LoVo (cell line): Measurements from ENCODE around the gene GNAO1.

Experiments
- DNase-seq: peaks from one replicate; pipeline ENCODE4 v3.0.0-alpha.2; 2016; ENCODE audit warnings: low spot score

Gene GNAO1

DNA sequence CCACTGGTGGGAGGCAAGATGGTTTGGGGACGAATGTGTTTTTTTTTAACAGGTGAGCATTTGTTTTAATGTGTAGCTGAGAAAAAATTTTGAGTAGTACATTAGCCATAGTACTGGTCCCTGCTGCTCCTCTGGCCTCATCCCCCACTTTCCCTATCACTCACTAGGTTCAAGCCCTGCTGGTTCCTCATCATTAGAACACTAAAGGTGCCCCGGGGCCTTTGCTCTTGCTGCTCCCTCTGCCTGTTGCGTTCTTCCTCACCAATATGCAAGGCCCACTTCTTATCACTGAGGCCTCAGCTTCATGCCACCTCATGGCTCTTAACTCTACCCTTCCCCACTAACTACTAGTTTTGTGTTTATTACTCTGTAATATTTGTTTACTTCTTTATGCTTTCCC is 74.5 kb downstream of the GNAO1 start:
- DNase-seq = no peak

GRCh38 chr16:56266641-56267607 is 75.6 kb downstream of the GNAO1 start:
- no peak for DNase-seq

DNA sequence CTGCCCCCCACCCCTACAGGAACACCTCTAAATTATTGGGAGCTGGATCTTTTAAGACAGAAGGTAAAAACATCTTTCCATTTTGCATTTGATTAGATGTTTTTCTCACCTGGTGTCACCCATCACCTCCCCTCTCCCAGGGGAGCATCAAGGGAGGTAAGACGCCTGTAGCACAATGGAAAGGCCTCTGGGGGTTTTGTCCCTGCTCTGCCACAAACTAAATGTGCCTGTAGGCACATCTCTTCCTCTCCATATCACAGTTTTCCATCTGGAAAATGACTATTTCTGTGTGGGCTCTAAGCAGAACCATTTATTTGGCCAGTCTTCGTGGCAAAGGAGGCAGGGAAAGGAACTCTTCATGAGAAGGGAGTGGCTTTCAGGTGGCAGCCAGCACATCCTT is 76.6 kb downstream of the GNAO1 start:
- no peak for DNase-seq

GRCh38 chr16:56268799-56269198 is 77.5 kb downstream of the GNAO1 start:
- no peak for DNase-seq

- no peak for DNase-seq
These were observed 78.0 kb downstream of the GNAO1 start for GRCh38 chr16:56269281-56269680.

GRCh38 chr16:56269811-56270684 is 78.8 kb downstream of the GNAO1 start:
- DNase-seq = no peak

- no peak for DNase-seq
These were observed 79.5 kb downstream of the GNAO1 start for GRCh38 chr16:56270828-56271227.

GRCh38 chr16:56272583-56272894 is 81.2 kb downstream of the GNAO1 start:
- DNase-seq = no peak

DNA sequence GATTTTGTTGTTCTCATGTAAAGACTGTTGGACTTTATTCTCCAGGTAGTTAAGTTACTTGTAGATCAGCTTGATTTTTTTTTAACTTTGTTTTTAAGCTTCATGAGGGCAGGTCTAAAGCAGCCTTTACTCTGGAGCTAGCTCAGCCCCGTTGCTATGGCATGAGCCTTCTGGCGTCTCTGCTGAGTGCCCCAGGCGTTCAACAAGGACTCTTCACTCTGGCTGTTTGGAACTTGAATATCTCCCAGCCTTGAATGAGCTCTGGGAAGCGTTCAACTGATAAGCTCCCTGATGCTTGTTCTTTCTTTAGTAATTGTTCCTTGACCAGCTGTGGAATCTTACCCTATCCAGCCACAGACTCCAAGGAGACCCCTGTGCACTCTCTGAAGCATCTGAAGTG is 82.3 kb downstream of the GNAO1 start:
- DNase-seq = no peak

GRCh38 chr16:56274369-56274768 is 83.1 kb downstream of the GNAO1 start:
- DNase-seq = no peak

- no peak for DNase-seq
These were observed 83.8 kb downstream of the GNAO1 start for GRCh38 chr16:56275076-56275475.

DNA sequence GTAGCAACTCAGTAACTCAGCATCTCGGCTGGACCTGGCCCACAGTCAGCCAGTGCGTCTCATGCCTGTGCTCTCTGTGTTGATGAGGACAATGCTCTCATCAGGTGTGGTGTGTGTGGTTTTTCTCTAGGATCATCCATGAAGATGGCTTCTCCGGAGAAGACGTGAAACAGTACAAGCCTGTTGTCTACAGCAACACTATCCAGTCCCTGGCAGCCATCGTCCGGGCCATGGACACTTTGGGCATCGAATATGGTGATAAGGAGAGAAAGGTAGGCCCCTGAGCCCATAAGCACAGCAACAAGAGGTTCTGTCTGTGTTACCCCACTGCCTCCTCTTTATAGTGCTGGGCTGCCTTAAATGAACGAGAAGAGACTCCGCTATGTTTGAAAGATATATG is 84.5 kb downstream of the GNAO1 start:
- no peak for DNase-seq

- no peak for DNase-seq
These were observed 85.8 kb downstream of the GNAO1 start for GRCh38 chr16:56277075-56277474.

DNA sequence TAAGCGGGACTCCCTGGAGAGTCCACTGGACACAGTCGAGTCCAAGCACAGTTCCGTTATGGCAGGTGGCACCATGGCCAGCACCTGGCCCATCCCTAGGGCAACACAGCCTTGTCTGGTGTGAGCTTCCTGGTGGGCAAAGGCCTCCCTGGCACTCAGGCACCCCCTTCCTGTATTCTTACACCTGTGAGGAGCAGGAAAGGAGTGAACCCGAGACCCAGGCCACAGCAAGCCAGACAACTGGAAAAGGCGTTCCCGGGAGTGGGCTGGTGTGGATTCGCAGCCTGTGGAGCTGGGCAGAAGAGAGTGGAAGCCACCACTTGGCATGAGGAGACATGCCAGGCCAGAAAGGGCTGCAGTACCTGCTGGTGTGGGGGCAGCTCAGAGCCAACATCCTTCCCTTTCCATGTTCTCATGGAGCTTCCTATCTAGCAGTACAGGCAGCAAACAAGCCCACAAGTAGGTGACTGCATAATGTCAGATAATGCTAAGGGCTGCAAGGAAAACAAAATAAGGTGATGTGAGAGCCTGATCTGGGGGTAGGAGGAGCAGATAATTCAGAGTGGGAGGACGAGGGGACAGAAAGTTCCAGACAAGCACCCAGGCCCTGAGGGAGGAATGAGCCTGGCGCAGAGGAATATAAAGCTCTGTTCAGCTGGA is 87.0 kb downstream of the GNAO1 start:
- DNase-seq = no peak

- DNase-seq = no peak
These were observed 87.8 kb downstream of the GNAO1 start for GRCh38 chr16:56279132-56279531.

DNA sequence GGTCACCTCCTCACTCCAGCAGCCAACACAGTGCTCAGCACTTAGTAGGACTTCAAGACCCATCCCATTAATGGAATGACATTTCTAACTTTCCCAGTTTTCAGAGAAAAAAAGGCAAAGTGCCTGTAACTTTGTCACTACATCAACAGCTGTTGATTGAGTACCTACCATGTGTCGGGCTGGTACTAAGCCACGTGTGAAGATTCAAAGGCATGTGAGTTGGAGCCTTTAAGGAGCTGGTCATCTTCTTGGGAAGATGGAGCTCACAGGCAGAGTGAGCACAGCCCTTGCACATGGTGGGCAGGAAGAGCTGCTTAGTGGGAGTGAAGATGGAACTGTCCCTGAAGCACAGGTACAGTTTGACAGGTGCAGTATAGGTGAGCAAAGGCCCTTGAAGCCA is 88.6 kb downstream of the GNAO1 start:
- DNase-seq = no peak

- no peak for DNase-seq
These were observed 90.0 kb downstream of the GNAO1 start for GRCh38 chr16:56281249-56281805.

DNA sequence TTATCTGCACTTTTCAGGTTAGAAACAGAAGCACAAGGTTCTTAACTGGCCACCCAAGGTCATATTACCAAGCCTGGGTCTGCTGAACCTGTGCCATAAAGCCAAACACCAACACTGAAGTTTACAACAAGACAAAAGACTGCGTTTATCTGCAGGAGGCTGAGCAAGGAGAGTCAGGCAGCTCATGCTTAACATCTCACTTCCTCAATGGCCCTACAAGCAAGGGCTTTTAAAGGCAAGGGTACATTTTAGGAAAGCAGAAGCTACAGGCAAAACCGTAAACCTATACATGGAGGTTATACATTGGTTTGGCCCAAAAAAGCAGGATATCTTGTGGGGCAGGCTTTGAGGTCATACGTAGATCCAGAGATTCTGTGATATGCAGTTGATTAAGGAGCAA is 91.2 kb downstream of the GNAO1 start:
- DNase-seq = no peak

DNA sequence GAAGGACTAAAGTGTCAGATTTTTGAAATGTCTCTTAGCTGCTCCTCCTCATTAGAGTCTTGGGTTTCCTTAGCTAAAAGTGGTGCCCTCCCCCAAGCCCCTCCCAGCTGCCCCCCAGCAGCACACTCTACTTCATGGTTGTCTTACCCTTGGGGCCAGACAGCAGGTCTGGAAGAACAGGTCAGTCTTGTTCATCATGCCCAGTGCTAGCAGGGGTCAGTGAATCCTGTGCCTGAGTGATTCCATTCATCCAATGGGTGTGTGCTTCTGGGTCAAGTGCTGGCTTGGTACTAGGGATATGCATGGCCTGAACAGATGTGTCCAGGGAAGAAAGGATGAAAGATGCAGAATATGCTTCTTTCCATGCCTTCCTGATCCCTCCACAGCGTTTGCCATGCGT is 93.2 kb downstream of the GNAO1 start:
- no peak for DNase-seq

DNA sequence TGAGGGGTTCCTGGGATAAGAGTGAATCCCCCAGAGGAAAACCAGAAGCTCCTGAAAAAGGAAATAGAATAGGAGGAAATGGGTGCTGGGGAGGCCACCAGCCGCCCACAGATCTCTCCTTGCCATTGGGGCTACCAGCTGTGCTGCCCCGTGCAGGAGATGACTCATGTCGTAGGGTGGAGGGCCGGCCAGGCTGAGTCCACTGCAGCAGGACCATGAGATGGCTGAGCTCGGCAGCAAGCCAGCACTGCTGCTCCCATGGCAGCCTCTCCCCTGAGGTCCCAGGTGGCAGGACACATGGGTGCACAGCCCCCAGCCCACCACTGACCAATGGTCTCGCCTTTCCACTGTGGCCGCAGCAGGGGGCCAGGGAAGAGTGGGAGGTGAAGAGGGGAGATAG is 95.5 kb downstream of the GNAO1 start:
- no peak for DNase-seq

GRCh38 chr16:56288019-56288418 is 96.7 kb downstream of the GNAO1 start:
- DNase-seq = no peak

GRCh38 chr16:56289416-56289815 is 98.1 kb downstream of the GNAO1 start:
- DNase-seq = no peak
